AG04450 (cell line): Measurements from ENCODE around the gene GLRX. TPM values are rescaled to one million over a fixed set of nuclear protein-coding genes. Genes with fewer than 3 reads are reported as not detected.

Experiments
- CTCF ChIA-PET: fragments of 300-600, 350-600 bp; formaldehyde crosslinking; extraction: SDS; loops from one replicate; lab custom pipeline; 2022; ENCODE audit warnings: antibody characterized with exemption, inconsistent platforms; lab: Charles Lee
- POLR2A ChIA-PET: fragments of 350-600 bp; formaldehyde crosslinking; extraction: SDS; loops from one replicate; lab custom pipeline; 2021; ENCODE audit warnings: antibody characterized with exemption, inconsistent platforms; lab: Yijun Ruan, JAX
- DNase-seq: peaks from one replicate; pipeline ENCODE4 v3.0.0-alpha.2; 2011; ENCODE audit warnings: low read depth, low spot score
- H3K27ac ChIP-seq: one replicate; pipeline ENCODE4 v1.5.1; 2012; ENCODE audit warnings: low read depth, low read length, control low read depth
- H3K27me3 ChIP-seq: one replicate; pipeline ENCODE4 v1.6.0; 2012; ENCODE audit warnings: low read length; ENCODE audit not compliant: control insufficient read depth, insufficient read depth
- H3K4me3 ChIP-seq: 2 replicates; pipeline ENCODE4 v1.5.1; 2011; ENCODE audit warnings: mild to moderate bottlenecking, low read depth, low read length, control low read depth
- H3K9me3 ChIP-seq: 2 replicates; pipeline ENCODE4 v1.5.1; 2012; ENCODE audit warnings: low read length; ENCODE audit not compliant: control insufficient read depth, insufficient read depth
- polyA plus RNA-seq: library from polyadenylated mRNA; depleted of rRNA; stranded (reverse); fragments of >200 nt; gene quantifications from 2 replicates; pipeline ENCODE4 v1.2.3, GENCODE V29; 2011
- TF ChIP-seq, protein P1 (sequence below): IDR thresholded peaks from 2 replicates; pipeline ENCODE4 v1.5.1; 2011; ENCODE audit warnings: low read depth, low read length, control low read depth, inconsistent platforms

GLRX gene
- polyA plus RNA-seq, 1 experiment = 233 TPM

DNA sequence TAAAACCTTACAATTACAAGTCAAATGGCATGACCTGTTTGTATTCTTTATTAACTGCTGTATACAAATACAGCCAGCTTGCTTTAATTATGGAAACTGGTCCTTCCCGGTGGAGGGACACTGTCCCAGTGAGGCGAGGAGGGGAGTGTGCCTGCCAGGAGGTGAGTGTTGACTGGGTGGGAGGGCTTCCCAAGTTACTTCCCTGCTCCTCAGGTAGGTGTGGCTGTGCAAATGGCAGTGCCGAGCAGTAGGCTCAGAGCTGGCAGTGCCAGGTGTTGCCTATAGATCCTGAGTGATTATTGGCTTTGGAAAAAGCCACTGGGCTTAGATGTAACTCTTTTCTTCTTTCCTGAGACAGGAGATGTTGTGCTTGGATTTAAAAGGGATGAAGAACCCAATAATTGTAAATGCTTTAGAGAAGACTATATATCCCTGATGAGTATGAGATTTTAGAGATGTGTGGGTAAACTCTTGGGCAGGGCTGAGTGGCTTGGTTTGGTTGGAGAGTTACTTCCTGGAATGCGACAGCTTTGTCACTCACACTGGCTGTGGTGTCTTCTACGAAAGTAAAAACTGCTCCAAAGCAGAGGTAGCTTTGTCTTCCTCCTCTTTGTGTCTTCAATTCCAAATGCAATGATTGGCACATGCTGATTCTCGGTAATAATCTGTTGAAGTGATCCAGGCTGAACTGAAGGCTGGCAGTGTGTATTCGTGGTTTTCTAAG, 43.7 kb downstream of the GLRX start:
- H3K27ac ChIP-seq = peak overlapping the region; percentile 59
- POLR2A ChIA-PET = interaction anchor here (1.1 to 1.2 kb wide), 2 partner anchors 19 to 47 kb away, joined by 3 read pairs; no protein-coding TSS in a partner anchor
- no peak overlapping the region for H3K4me3 ChIP-seq
- no peaks in the 10 kb centered on the region for H3K9me3 ChIP-seq
- CTCF ChIA-PET = interaction anchor here (0.8 to 4.2 kb wide), 3 partner anchors 68 to 135 kb away, joined by 3 to 26 read pairs (median 9); no protein-coding TSS in a partner anchor
- no peak for DNase-seq
- TF ChIP-seq, protein P1, sequence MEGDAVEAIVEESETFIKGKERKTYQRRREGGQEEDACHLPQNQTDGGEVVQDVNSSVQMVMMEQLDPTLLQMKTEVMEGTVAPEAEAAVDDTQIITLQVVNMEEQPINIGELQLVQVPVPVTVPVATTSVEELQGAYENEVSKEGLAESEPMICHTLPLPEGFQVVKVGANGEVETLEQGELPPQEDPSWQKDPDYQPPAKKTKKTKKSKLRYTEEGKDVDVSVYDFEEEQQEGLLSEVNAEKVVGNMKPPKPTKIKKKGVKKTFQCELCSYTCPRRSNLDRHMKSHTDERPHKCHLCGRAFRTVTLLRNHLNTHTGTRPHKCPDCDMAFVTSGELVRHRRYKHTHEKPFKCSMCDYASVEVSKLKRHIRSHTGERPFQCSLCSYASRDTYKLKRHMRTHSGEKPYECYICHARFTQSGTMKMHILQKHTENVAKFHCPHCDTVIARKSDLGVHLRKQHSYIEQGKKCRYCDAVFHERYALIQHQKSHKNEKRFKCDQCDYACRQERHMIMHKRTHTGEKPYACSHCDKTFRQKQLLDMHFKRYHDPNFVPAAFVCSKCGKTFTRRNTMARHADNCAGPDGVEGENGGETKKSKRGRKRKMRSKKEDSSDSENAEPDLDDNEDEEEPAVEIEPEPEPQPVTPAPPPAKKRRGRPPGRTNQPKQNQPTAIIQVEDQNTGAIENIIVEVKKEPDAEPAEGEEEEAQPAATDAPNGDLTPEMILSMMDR = no peak
- no peaks in the 10 kb centered on the region for H3K27me3 ChIP-seq

DNA sequence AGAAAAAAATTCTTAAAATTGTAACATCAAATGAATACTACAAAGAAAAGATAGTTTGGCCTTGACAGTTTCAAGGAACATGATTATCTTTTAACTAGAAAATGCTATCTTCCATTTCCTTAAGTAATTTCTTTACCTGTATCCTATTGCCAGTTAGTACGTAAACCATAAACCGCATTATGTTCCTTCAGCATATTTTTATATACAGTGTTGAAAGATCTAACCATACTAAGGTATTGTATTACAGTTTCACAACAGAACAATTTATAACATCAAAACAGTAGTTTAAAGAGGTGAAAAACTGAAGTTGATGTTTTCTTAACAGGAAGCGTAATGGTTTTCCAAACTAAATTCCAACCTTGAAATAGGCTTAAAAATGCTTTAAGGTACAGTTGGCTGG, 45.1 kb downstream of the GLRX start:
- ChIA-PET CTCF (interaction anchor here (1.0 to 2.3 kb wide), 2 partner anchors 69 to 113 kb away, joined by 3 to 9 read pairs; no protein-coding TSS in a partner anchor), POLR2A (no interaction called here)

GRCh38 chr5:95773335-95774059, 49.0 kb downstream of the GLRX start:
- no peak for DNase-seq
- peak overlapping the region; percentile 71 for H3K27ac ChIP-seq
- TF ChIP-seq, protein P1 = no peak
- ChIA-PET POLR2A (no interaction called here), CTCF (interaction anchor here (1.1 to 4.8 kb wide), 2 partner anchors 8 to 50 kb away, joined by 3 to 31 read pairs; no protein-coding TSS in a partner anchor)
- H3K4me3 ChIP-seq = no peak overlapping the region
- no peaks in the 10 kb centered on the region for H3K9me3 ChIP-seq
- H3K27me3 ChIP-seq = no peaks in the 10 kb centered on the region

More for the DNA sequence above, 45.1 kb downstream of the GLRX start:
- DNase-seq = no peak
- Histone ChIP-seq H3K9me3 (no peaks in the 10 kb centered on the region), H3K27ac (no peak overlapping the region), H3K27me3 (no peaks in the 10 kb centered on the region), H3K4me3 (no peak overlapping the region)
- TF ChIP-seq, protein P1 = no peak

DNA sequence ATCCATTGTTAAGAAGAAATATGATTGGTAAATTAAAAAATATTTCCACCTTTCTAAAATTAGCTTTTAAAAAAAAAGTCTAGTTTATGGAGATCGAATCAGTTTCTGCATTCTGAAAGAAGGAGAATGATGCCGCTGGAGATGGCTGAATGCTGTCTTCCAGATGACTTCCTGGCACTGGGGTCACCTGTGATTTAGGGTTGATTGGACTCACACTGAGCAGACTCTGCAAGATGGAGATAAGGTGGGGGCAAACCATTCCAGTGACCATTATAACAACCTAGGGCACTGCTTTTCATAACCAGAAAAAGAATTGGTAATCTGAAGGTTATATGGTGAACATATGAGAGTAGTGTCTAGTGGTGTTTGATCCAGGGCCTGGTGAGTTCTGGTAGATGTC, 50.6 kb downstream of the GLRX start:
- Histone ChIP-seq H3K27ac (no peak overlapping the region), H3K27me3 (no peaks in the 10 kb centered on the region), H3K9me3 (no peaks in the 10 kb centered on the region), H3K4me3 (no peak overlapping the region)
- CTCF ChIA-PET = interaction anchor here (1.4 to 4.8 kb wide), 3 partner anchors 10 to 127 kb away, joined by 5 to 31 read pairs (median 10); no protein-coding TSS in a partner anchor
- no peak for DNase-seq
- POLR2A ChIA-PET = interaction anchor here (1.2 kb wide), 1 partner anchor 125 kb away, joined by 4 read pairs; the partner anchor contains the start of gene RFESD
- TF ChIP-seq, protein P1 = no peak
